HG03460 (cell line): ENCODE data around the gene OR2AT4.
"Not testable (repeated sequence)": the region's sequence is repeated elsewhere in the genome, so short reads cannot be mapped to it uniquely, and the experiment has no call there.

ENCODE experiments used
- ATAC-seq: cut with Tn5 transposase; IDR thresholded peaks from one replicate; pipeline ENCODE4 v1.9.1; 2021; ENCODE audit not compliant: unreplicated experiment

The OR2AT4 gene

GRCh38 chr11:75096456-75097172, at the start of gene OR2AT4:
TSS of gene OR2AT4 (minus strand) at chr11:75096876.
- ATAC-seq = no peak

DNA sequence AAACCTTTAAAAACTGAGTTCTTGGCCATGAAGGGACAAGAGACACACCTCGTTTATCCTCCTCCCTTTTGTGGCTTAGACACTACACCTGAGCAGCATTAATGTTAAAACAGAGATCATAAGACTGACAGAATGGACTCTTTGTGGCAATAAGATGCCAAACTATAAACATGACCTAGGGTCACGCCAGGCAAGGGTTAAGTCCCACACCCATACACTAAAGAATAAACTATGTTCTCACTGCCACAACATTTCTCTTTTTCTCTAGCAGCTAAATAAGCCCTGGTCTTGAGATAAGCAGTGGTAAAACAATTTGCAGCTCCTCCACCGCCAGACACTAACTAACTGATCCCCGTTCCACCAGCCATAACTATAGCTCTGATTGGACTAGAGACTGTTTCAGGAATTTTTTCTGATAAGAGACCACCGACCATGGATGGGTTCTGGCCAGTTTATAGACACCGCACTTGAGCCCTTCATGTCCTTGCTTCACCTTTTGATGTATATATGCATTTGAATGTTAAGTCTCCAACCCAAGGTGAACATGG, 49.4 kb upstream of the OR2AT4 start:
- ATAC-seq = no peak

- no peak for ATAC-seq
These were observed 48.7 kb upstream of the OR2AT4 start for GRCh38 chr11:75145196-75145971.

DNA sequence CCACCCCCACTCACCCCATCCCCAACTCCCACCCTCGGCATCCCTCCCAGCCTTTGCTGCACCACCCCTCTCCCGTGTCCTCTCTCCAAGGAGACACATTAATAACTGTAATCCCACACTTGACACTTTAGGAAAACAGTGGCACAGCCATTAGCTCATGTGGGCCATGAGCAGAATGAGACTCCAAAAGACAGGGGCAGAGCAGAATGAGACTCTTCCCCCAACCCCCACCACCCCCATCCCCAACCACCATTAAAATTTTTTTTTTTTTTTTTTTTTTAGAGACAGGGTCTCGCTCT, 48.0 kb upstream of the OR2AT4 start:
- no peak for ATAC-seq

- ATAC-seq = no peak
These were observed 46.7 kb upstream of the OR2AT4 start for GRCh38 chr11:75143420-75143731.

DNA sequence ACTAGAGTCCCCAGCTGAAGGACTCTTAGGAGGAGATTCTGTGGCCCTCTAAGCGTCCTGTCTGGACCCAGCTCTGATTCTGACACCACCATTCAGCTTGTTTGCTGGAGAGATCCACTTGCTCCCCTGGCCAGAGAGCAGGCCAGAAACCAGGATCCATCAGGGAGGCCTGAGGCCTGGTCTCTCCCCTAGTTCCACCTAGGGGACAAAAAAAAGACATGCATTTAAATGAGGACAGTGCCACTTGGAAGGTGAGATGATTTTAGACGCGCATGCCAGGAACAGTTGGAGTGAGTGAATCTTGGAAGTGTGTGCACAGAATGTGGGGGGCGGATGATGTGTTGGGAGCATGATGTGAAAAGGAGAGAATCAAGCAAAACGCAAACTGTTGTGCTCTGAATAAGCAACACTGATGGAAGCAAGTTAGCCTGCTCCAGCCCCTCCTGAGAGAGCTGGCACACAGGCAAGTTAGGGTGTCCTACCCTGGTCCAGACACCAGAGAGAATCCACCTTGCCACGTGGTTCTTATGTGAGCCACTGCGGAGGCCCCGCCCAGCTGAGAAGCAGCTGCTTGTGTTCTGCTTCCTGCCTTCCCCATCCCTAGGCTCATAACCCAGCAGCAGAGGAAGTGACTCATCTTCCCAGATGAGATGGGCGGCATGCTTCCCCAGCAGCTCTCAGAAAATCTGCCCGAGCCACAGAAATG, 46.2 kb upstream of the OR2AT4 start:
- ATAC-seq = peak; percentile 75

- ATAC-seq = no peak
These were observed 44.5 kb upstream of the OR2AT4 start for GRCh38 chr11:75141166-75141565.

- ATAC-seq = no peak
These were observed 43.8 kb upstream of the OR2AT4 start for GRCh38 chr11:75140269-75141138.

GRCh38 chr11:75135651-75136050, 39.0 kb upstream of the OR2AT4 start:
- ATAC-seq = no peak

DNA sequence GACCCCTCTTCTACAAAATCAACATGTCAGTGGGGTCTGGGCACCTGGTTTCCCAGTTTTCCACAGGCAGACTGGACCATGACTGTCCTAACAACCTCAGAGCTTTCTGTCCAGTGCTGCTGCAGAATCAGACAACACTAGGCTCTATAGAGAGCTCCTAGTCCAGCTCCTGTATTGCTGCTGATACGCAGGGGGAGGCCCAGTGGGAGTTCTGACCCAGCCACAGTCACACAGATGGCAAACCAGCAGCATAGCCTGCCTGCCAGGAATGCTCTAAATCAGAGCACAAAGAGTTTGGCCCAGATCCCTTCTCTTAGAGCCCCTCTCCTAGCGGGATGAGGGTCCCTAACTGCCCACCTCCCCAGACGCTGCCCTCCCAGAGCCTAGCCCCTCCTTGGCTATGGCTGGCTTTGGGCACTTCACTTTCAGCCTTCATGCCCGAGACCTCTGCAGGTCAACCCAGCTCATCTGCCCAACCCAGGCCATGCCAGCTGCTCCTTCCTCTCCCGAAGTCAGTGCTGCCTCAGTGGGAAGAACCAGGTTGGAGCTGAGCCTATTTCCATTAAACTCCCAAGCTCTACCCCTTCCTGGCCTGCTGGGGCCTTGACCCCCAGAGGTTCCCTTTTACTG, 38.5 kb upstream of the OR2AT4 start:
- ATAC-seq = no peak

DNA sequence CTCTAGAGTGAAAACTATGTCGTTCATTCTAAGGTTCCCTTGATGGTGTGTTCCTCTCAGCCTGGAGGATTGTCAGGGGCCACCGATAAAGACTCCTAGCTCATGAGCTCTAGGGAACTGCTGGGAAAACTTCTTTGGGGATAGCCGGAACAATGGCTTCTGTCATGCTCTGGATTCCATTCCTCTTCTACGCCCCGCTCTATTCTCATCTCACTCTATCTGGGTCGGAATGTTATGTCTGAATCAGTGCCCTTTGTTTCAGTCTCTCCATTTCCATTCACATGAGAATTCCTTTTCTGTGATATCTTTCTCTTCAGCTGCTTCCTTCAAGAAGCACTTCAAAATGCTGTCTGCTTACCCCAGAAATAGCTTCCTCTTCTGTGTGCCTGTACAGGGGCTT, 37.3 kb upstream of the OR2AT4 start:
- no peak for ATAC-seq

GRCh38 chr11:75132080-75132479, 35.4 kb upstream of the OR2AT4 start:
- ATAC-seq = no peak

DNA sequence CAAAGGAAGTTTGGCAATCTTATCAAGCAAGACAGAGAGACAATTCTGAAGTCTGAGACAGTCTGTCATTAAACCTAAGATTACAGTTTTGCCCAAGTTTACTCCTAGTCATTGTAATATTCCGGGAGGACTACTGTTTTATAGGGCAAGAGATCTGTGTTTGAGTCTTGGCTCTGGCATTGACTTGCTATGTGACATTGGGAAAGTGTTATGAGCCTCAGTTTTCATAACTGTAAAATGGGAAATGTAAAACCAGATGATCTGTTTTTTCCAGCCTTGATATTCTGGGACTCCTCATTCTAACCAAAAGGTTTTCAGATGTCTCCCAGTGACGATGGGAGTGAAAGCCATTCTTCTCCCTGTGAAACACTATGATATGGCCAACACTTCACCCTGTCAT, 29.9 kb upstream of the OR2AT4 start:
- ATAC-seq = no peak

DNA sequence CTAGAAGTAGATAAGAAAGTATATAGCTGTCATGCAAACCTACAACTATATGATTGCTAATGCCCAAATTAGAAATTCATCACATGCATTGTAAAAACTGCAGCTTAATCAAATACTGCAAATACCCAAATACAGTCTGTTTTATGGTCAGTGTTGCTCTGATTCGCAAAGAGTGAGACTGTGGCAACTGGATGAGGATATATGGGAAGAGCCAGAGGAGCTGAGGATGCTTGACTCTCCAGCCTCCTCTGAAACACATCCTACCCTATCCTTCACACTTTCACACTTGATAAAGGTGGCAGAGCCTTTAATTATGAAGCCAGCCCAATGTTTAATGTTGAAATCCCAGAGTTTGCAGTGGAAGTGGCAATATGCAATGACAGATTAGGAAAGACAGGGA, 21.9 kb upstream of the OR2AT4 start:
- no peak for ATAC-seq

GRCh38 chr11:75114465-75114864, 17.8 kb upstream of the OR2AT4 start:
- ATAC-seq = no peak

- no peak for ATAC-seq
These were observed 16.4 kb upstream of the OR2AT4 start for GRCh38 chr11:75113030-75113429.

DNA sequence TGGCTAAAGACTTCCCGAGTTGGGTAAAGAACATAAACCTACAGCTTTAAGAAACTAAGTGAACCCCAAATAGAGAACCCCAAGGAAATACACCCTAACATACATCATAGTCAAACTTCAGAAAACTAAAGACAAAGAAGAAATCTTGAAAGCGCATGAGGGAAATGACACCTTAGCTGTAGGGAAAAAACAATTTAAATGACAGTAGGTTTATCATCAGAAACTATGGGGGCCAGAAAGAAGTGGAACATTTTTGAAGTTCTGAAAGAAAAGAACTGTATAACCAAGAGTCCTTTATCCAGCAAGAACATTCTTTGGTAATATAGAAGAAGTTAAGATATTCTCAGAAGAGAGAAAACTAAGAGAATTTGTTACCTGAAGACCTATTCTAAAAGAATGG, 15.5 kb upstream of the OR2AT4 start:
- no peak for ATAC-seq

GRCh38 chr11:75107187-75107586, 10.5 kb upstream of the OR2AT4 start:
- no peak for ATAC-seq

DNA sequence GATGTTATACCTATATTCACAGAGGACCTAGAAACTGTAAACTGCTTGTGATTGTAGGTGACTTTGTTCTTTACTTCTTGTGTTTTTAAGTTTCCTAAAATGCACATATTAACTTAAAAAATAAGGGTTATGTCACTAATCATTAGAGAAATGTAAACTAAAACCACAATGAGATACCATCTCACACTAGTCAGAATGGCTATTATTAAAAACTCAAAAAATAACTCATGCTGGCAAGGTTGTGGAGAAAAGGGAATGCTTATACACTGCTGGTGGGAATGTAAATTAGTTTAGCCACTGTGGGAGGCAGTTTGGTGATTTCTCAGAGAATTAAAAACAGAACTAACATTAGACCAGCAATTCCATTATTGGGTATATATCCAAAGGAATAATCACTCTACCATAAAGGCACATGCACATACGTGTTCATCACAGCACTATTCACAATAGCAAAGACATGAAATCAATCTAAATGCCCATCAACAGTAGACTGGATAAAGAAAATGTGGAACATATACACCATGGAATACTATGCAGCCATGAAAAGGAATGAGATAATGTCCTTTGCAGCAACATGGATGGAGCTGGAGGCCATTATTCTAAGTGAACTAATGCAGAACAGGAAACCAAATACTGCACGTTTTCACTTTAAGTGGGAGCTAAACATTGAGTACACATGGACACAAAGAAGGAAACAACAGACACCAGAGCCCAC, 9.4 kb upstream of the OR2AT4 start:
- not testable (repeated sequence) for ATAC-seq

GRCh38 chr11:75105462-75105925, 8.8 kb upstream of the OR2AT4 start:
- no peak for ATAC-seq
